ENCODE measurements around the gene THSD7B.

Gene THSD7B

DNA sequence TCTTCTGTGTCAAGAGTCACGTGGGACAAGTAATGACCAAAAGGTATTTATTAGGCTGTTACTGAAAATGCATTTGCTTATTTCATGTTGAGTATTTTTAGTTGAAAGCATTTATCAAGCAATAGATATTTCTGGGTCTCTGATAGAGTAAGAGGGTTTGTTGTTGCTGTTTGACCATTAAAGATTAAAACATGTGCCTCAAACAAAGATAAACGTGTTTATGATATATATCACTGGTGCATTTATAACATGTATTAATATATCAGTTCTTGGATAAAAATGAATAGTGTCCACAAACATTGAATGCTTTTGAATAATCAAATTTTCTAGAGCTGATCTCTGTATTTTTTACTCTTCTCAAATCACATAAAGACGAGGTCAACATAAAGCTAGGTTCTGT is 467.7 kb downstream of the THSD7B start:
- DNase-seq (ENCODE audit: low spot score) = no peak
- TF ChIP-seq, protein P1, sequence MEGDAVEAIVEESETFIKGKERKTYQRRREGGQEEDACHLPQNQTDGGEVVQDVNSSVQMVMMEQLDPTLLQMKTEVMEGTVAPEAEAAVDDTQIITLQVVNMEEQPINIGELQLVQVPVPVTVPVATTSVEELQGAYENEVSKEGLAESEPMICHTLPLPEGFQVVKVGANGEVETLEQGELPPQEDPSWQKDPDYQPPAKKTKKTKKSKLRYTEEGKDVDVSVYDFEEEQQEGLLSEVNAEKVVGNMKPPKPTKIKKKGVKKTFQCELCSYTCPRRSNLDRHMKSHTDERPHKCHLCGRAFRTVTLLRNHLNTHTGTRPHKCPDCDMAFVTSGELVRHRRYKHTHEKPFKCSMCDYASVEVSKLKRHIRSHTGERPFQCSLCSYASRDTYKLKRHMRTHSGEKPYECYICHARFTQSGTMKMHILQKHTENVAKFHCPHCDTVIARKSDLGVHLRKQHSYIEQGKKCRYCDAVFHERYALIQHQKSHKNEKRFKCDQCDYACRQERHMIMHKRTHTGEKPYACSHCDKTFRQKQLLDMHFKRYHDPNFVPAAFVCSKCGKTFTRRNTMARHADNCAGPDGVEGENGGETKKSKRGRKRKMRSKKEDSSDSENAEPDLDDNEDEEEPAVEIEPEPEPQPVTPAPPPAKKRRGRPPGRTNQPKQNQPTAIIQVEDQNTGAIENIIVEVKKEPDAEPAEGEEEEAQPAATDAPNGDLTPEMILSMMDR (IDR thresholded peaks at IDR 0.05; ENCODE audit: borderline replicate concordance, control extremely low read depth, extremely low read depth, insufficient read depth, missing control alignments) = no peak
- in situ Hi-C loops (cut with MboI; ENCODE audit: low sequenced_read_pairs, unreplicated experiment) = no loop called here

DNA sequence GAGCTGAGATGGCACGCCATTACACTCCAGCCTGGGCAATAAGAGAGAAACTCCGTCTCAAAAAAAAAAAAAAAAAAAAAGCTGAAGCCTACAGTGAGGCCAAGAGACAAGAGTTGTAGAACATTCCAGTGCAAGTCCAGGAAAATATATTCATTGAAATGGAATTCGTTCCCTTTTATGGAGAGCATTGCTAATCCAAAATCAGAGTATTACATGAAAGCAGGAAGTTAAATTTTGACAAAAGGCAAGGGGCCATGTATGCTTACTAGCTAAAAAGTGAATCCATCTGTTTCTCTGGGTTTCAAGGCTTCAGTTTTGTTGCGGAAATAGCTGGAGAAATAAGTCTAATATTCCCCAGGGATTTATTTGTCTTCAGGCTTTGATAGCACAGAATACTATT is 471.7 kb downstream of the THSD7B start:
- in situ Hi-C loops (cut with MboI; ENCODE audit: low sequenced_read_pairs, unreplicated experiment) = no loop called here
- DNase-seq (ENCODE audit: low spot score) = no peak
- TF ChIP-seq, protein P1 (IDR thresholded peaks at IDR 0.05; ENCODE audit: borderline replicate concordance, control extremely low read depth, extremely low read depth, insufficient read depth, missing control alignments) = no peak

DNA sequence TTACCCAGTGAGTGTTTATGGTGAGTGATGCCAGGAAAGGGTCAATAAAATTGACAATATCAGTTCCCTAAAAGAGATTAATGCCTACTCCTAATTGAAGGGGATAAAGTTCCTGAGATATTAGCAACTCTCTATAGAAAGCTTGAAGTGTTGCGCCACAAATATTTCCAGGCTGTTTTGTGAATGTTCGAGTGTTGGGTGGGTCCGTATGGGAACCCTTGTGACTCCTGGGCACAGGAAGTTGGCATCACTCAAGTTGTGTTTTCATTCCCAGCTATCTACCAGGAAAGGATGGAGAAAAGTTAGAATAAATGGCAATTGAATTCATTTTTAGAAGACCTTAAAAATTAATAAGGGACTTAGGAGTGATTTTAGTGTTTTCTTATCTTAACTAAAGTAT is 472.7 kb downstream of the THSD7B start:
- TF ChIP-seq, protein P1 (IDR thresholded peaks at IDR 0.05; ENCODE audit: borderline replicate concordance, control extremely low read depth, extremely low read depth, insufficient read depth, missing control alignments) = no peak
- DNase-seq (ENCODE audit: low spot score) = no peak
- in situ Hi-C loops (cut with MboI; ENCODE audit: low sequenced_read_pairs, unreplicated experiment) = no loop called here

DNA sequence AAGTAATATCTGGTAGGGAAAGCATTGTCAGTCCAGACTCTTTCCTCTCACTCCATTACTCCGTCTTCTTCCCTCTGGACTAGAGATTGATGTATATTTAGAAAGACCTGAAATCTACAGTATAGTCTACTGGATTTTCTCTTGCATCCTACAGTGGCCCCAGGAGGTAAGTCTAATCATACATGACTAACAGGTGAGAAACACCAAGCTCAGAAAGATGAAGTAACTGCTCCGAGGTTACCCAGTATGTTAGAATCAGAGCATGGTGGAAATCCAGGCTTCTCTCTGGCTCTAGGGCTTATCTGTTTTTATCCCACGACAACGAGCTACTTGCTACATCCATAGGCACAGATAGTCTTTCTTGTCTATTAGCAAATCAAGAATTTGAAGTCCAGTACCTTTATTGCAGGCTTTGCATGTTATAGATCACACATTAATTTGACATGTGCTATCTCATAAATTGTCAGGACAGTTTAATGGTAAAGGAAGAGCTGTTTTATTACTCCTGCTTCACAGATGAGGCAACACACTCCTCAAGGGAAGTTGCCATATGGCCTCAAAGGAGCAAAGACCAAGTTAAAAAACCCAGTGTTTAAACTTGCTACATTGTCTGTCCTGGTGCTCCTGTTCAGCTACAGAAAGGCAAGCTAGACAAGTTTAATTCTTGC is 484.3 kb downstream of the THSD7B start:
- in situ Hi-C loops (cut with MboI; ENCODE audit: low sequenced_read_pairs, unreplicated experiment) = no loop called here
- TF ChIP-seq, protein P1 (IDR thresholded peaks at IDR 0.05; ENCODE audit: borderline replicate concordance, control extremely low read depth, extremely low read depth, insufficient read depth, missing control alignments) = no peak
- DNase-seq (ENCODE audit: low spot score) = no peak

DNA sequence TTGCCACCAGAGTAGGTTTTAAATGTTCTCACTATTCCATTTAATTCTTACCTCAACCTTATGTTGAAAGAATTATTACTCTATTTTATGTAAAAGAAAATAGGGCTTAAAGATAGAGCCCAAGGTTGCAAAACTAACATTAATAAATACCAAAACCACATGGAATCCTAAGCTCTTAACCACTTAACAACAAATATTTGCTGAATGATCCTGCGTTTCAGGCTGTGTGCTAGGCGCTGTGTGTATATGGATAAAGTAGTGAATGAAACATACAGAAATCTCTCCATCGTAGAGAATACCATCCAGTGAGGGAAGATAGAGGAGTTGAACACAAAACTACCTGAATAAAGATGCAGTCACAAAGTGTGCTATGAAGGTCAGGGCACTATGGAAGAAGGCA is 485.1 kb downstream of the THSD7B start:
- TF ChIP-seq, protein P1 (IDR thresholded peaks at IDR 0.05; ENCODE audit: borderline replicate concordance, control extremely low read depth, extremely low read depth, insufficient read depth, missing control alignments) = no peak
- in situ Hi-C loops (cut with MboI; ENCODE audit: low sequenced_read_pairs, unreplicated experiment) = no loop called here
- no peak for DNase-seq (ENCODE audit: low spot score)

DNA sequence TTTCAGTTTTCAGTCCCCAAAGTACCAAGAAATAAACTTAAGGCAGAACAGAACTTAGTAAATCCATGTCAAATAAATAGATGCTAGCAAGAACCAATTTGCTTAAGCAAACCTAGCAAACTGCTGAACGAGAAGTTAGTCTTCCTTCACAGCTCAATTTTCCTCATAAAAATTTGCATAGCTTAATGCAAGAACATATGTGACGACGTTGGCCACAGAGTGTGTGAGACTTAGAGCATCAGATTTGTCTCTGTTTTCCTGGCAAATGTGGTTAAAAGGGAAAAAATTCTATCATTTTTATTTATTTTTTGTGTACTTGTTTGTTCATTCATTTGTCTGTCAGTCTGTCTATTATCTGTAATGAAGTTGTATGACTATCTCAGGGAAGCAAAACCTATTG is 485.7 kb downstream of the THSD7B start:
- TF ChIP-seq, protein P1 (IDR thresholded peaks at IDR 0.05; ENCODE audit: borderline replicate concordance, control extremely low read depth, extremely low read depth, insufficient read depth, missing control alignments) = no peak
- DNase-seq (ENCODE audit: low spot score) = no peak
- in situ Hi-C loops (cut with MboI; ENCODE audit: low sequenced_read_pairs, unreplicated experiment) = no loop called here

Measured in GM13976 (cell line).